IMR-90 (cell line): Measurements from ENCODE around the gene AP2M1. TPM values are rescaled to one million over a fixed set of nuclear protein-coding genes. Genes with fewer than 3 reads are reported as not detected.

ENCODE experiments used
- ATAC-seq: fragments of 200-7000 bp; cut with Tn5 transposase; 2 replicates; pipeline ENCODE4 v1.9.1; 2020; ENCODE audit warnings: low read depth, mild to moderate bottlenecking, moderate library complexity
- BruUV-seq: library from RNA; stranded (reverse); fragments of 400-500 nt; replicated peaks from 2 replicates; lab custom pipeline; 2021; lab: Mats Ljungman, UMichigan
- CTCF ChIA-PET: fragments of 300-600 bp; formaldehyde crosslinking; extraction: SDS; loops from one replicate; lab custom pipeline; 2021; ENCODE audit warnings: antibody characterized with exemption; lab: Yijun Ruan, JAX
- POLR2A ChIA-PET: fragments of 300-600 bp; sonication (Branson Sonifier 250); formaldehyde crosslinking; loops from one replicate; lab custom pipeline; 2022; ENCODE audit warnings: antibody characterized with exemption; ENCODE audit not compliant: unreplicated experiment; lab: Charles Lee
- DNase-seq: peaks from one replicate; pipeline ENCODE4 v3.0.0; 2013
- H2AFZ ChIP-seq: replicated peaks from 2 replicates; pipeline ENCODE3; 2013; ENCODE audit warnings: low read length, mild to moderate bottlenecking; ENCODE audit not compliant: poor library complexity
- H2AK5ac ChIP-seq: 2 replicates; pipeline ENCODE4 v1.6.1; 2013; ENCODE audit warnings: low read depth, low read length, inconsistent platforms
- H2AK9ac ChIP-seq: replicated peaks from 2 replicates; pipeline ENCODE3; 2013; ENCODE audit warnings: mild to moderate bottlenecking, low read depth, low read length, moderate library complexity; ENCODE audit not compliant: poor library complexity
- H2BK120ac ChIP-seq: 2 replicates; pipeline ENCODE4 v1.6.1; 2013; ENCODE audit warnings: low read depth, low read length, inconsistent platforms
- H2BK15ac ChIP-seq: 3 replicates; pipeline ENCODE4 v1.6.1; 2013; ENCODE audit warnings: low read depth, low read length, inconsistent platforms
- H2BK20ac ChIP-seq: 2 replicates; pipeline ENCODE4 v1.6.1; 2013; ENCODE audit warnings: low read depth, mild to moderate bottlenecking, inconsistent platforms, low read length, moderate library complexity
- H2BK5ac ChIP-seq: 2 replicates; pipeline ENCODE4 v1.6.1; 2013; ENCODE audit warnings: mild to moderate bottlenecking, low read depth, low read length, inconsistent platforms; ENCODE audit not compliant: poor library complexity, severe bottlenecking
- H3K14ac ChIP-seq: replicated peaks from 2 replicates; pipeline ENCODE4 v1.6.1; 2013; ENCODE audit warnings: low read depth, low read length, inconsistent platforms
- H3K18ac ChIP-seq: 2 replicates; pipeline ENCODE4 v1.6.1; 2013; ENCODE audit warnings: low read depth, low read length, control low read depth
- H3K23ac ChIP-seq: 2 replicates; pipeline ENCODE4 v1.6.1; 2013; ENCODE audit warnings: low read depth, low read length, inconsistent platforms
- H3K27ac ChIP-seq: 2 replicates; pipeline ENCODE4 v1.5.1; 2013; ENCODE audit warnings: mild to moderate bottlenecking, control low read depth, low read length; ENCODE audit not compliant: insufficient read depth
- H3K27me3 ChIP-seq: 2 replicates; pipeline ENCODE4 v1.6.1; 2013; ENCODE audit warnings: low read length; ENCODE audit not compliant: control insufficient read depth, insufficient read depth
- H3K36me3 ChIP-seq: 2 replicates; pipeline ENCODE4 v1.6.1; 2013; ENCODE audit warnings: low read length, mixed read lengths; ENCODE audit not compliant: control insufficient read depth, insufficient read depth
- H3K4ac ChIP-seq: 2 replicates; pipeline ENCODE4 v1.6.1; 2013; ENCODE audit warnings: low read depth, low read length, inconsistent platforms
- H3K4me1 ChIP-seq: 2 replicates; pipeline ENCODE4 v1.6.1; 2013; ENCODE audit warnings: low read length, mixed read lengths; ENCODE audit not compliant: control insufficient read depth, insufficient read depth
- H3K4me2 ChIP-seq: 2 replicates; pipeline ENCODE4 v1.6.1; 2013; ENCODE audit warnings: low read depth, mild to moderate bottlenecking, control low read depth, low read length, moderate library complexity
- H3K4me3 ChIP-seq: 2 replicates; pipeline ENCODE4 v1.5.1; 2013; ENCODE audit warnings: low read depth, mild to moderate bottlenecking, control low read depth, low read length, moderate library complexity; ENCODE audit not compliant: insufficient read depth
- H3K56ac ChIP-seq: 2 replicates; pipeline ENCODE4 v1.6.1; 2013; ENCODE audit warnings: low read length, inconsistent platforms; ENCODE audit not compliant: insufficient read depth; ENCODE audit errors: extremely low read depth
- H3K79me1 ChIP-seq, 2 experiments: 2 replicates each; pipeline ENCODE4 v1.6.1; 2013; ENCODE audit warnings: low read length in 2 of 2, inconsistent platforms in 1 of 2, low read depth in 1 of 2
- H3K9ac ChIP-seq: 2 replicates; pipeline ENCODE4 v1.6.1; 2013; ENCODE audit warnings: low read depth, low read length, control low read depth
- H3K9me1 ChIP-seq: 2 replicates; pipeline ENCODE4 v1.6.1; 2013; ENCODE audit warnings: low read length, inconsistent platforms; ENCODE audit not compliant: insufficient read depth
- H3K9me3 ChIP-seq: 2 replicates; pipeline ENCODE4 v1.6.1; 2013; ENCODE audit warnings: low read length; ENCODE audit not compliant: control insufficient read depth, insufficient read depth
- H4K20me1 ChIP-seq: 2 replicates; pipeline ENCODE4 v1.6.1; 2013; ENCODE audit warnings: low read length, inconsistent platforms; ENCODE audit not compliant: insufficient read depth
- H4K5ac ChIP-seq: 2 replicates; pipeline ENCODE4 v1.6.1; 2013; ENCODE audit warnings: mild to moderate bottlenecking, low read depth, low read length, control low read depth
- H4K8ac ChIP-seq, 2 experiments: 2 replicates each; pipeline ENCODE4 v1.6.1; 2013; ENCODE audit warnings: low read depth in 2 of 2, low read length in 2 of 2, control low read depth in 1 of 2, inconsistent platforms in 1 of 2
- H4K91ac ChIP-seq: 2 replicates; pipeline ENCODE4 v1.6.1; 2013; ENCODE audit warnings: low read depth, low read length, inconsistent platforms; ENCODE audit not compliant: insufficient read depth
- MAFK ChIP-seq: IDR thresholded peaks from 2 replicates; pipeline ENCODE4 v1.6.1; 2012; ENCODE audit warnings: low read depth, low read length, improper control_type of control experiment
- MXI1 ChIP-seq: IDR thresholded peaks from 2 replicates; pipeline ENCODE4 v1.6.1; 2012; ENCODE audit warnings: low read depth, mild to moderate bottlenecking, low read length, moderate library complexity, borderline replicate concordance
- SMC3 ChIP-seq: fragments of 150-350 bp; IDR thresholded peaks from 2 replicates; pipeline ENCODE4 v1.6.1; 2016; ENCODE audit warnings: low read depth, mild to moderate bottlenecking, antibody characterized with exemption, low read length, moderate library complexity
- WGBS, 2 experiments: methylation state at CpG; one replicate each; pipeline versions ENCODE4 v1.1.5 to v1.1.7; 2013; ENCODE audit warnings: missing lambda C conversion rate in 2 of 2; ENCODE audit not compliant: insufficient read length in 1 of 2; ENCODE audit errors: extremely low coverage in 2 of 2; 5-methylcytosine and 5-hydroxymethylcytosine counted together
- dilution Hi-C: fragments of 300-500 bp; cut with HindIII; formaldehyde crosslinking; loops from one replicate; pipeline ENCODE4 v1.14.3; 2018; ENCODE audit warnings: low sequenced_read_pairs; ENCODE audit not compliant: unreplicated experiment
- in situ Hi-C: fragments of 300-500 bp; cut with MboI; formaldehyde crosslinking; loops from 3 replicates; pipeline ENCODE4 v1.14.3; 2019; ENCODE audit warnings: low sequenced_read_pairs, inconsistent platforms, mixed read lengths
- intact Hi-C: fragments of 100-400 bp; cut with micrococcal nuclease; formaldehyde crosslinking; loops from 2 replicates; pipeline ENCODE4 v1.10.0; 2022
- polyA plus RNA-seq, 3 experiments: library from polyadenylated mRNA; depleted of rRNA; stranded (reverse); fragments of >200 nt; gene quantifications; 2 replicates each; pipeline ENCODE4 v1.2.3, GENCODE V29; 2012; ENCODE audit warnings: low replicate concordance in 1 of 3
- total RNA-seq: library from RNA; depleted of rRNA; stranded (reverse); fragments of >200 nt; gene quantifications from 2 replicates; pipeline ENCODE4 v1.2.3, GENCODE V29; 2012
- TF ChIP-seq, protein P1 (sequence below): fragments of 150-350 bp; IDR thresholded peaks from 2 replicates; pipeline ENCODE4 v1.6.1; 2017; ENCODE audit warnings: mild to moderate bottlenecking, antibody characterized with exemption, low read length, low read depth

AP2M1 gene
- total and polyA plus RNA-seq, 2 of the 4 experiments (the other 2 are of a cell fraction): 876 to 1,065 TPM

DNA sequence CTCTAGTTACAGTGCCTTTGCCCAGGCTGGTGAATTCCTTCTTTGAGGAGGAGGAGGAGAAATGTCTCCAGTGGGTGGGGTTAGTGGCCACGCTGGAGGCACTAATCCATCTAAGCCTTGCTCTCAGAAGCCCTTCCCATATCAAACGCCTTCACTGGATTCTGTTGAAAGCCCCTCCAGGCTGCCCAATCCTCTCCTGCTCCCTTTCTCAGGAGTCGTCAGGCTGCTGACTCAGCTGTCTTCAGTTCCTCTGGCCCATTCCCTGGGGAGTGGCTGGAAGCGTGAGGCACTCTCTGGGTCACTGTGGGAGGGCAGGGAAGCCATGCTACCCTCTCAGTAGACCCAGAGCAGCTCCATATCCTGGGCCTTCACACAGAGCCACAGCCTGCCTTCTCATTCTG, 2.7 kb downstream of the AP2M1 start:
- Histone ChIP-seq H2AK9ac (peak overlapping the region; percentile 94), H4K5ac (no peak overlapping the region), H4K91ac (peak overlapping the region; percentile 45; the same call in 1 of the 2 replicates), H2BK120ac (peak overlapping the region; percentile 1; the same call in 1 of the 2 replicates), H3K9ac (peak overlapping the region; percentile 32), H3K36me3 (peaks cover 54% of the 10 kb centered on the region), H3K79me1 (peaks cover 37 to 70% of the 10 kb centered on the region in 2 experiments), H3K4me1 (peaks cover 10% of the 10 kb centered on the region), H3K56ac (peak overlapping the region; percentile 43; the same call in 1 of the 2 replicates), H3K9me1 (peaks cover 23% of the 10 kb centered on the region), H3K23ac (peak overlapping the region; percentile 55), H4K8ac (peak overlapping the region in 1 of 2 experiments; percentile 45; a peak in 1 of 4 replicates), H2BK5ac (peak overlapping the region; percentile 75), H2BK15ac (no peak overlapping the region), H3K14ac (peak overlapping the region; percentile 2; the same call in 1 of the 2 replicates), H2BK20ac (no peak overlapping the region), H3K27ac (peak overlapping the region; percentile 81), H4K20me1 (peaks cover 58% of the 10 kb centered on the region), H3K9me3 (no peaks in the 10 kb centered on the region), H2AFZ (peak overlapping the region; percentile 82), H3K4ac (peak overlapping the region; percentile 72), H3K27me3 (no peaks in the 10 kb centered on the region), H2AK5ac (peak overlapping the region; percentile 90), H3K4me2 (peak overlapping the region; percentile 60), H3K4me3 (peak overlapping the region; percentile 22), H3K18ac (no peak overlapping the region)
- intact Hi-C loops (loop anchor here (1.0 to 5.0 kb wide), 2 partner anchors 8 to 280 kb away; no protein-coding TSS in a partner anchor), dilution Hi-C loops (no loop called here), in situ Hi-C loops (no loop called here)
- DNase-seq (peak; percentile 30), ATAC-seq (peak; percentile 1)
- CTCF ChIA-PET: interaction anchor here (1.4 kb wide), 1 partner anchor 72 kb away, joined by 4 read pairs; the partner anchor contains the start of gene EEF1AKMT4
- no CpG with 5 or more reads among the region's 4 CpGs for WGBS, 2 experiments
- no TSS peak for BruUV-seq
- POLR2A ChIA-PET: interaction anchor here (1.1 to 1.2 kb wide), 2 partner anchors 9 to 17 kb away, joined by 3 to 11 read pairs; partner anchors contain the start of gene ABCF3
- TF ChIP-seq MAFK (peak; percentile 96), MXI1 (0 out of 2 replicates have a peak, but pooled peaks have one; percentile 27), SMC3 (no peak)
- TF ChIP-seq, protein P1, sequence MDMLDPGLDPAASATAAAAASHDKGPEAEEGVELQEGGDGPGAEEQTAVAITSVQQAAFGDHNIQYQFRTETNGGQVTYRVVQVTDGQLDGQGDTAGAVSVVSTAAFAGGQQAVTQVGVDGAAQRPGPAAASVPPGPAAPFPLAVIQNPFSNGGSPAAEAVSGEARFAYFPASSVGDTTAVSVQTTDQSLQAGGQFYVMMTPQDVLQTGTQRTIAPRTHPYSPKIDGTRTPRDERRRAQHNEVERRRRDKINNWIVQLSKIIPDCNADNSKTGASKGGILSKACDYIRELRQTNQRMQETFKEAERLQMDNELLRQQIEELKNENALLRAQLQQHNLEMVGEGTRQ: no peak
